Testis (tissue), 3 donors: ENCODE data around the gene ESR1. TPM values are rescaled to one million over a fixed set of nuclear protein-coding genes. Genes with fewer than 3 reads are reported as not detected.
"Not testable (repeated sequence)": the region's sequence is repeated elsewhere in the genome, so short reads cannot be mapped to it uniquely, and the experiment has no call there.

ENCODE experiments used
- DNase-seq: peaks from one replicate; pipeline ENCODE4 v3.0.0-alpha.2; 2019
- H3K27ac ChIP-seq, 2 donors: fragments of 200-600 bp; sonication (generic); one replicate each; pipeline ENCODE4 v1.5.1; 2019
- H3K27me3 ChIP-seq: fragments of 200-600 bp; sonication (generic); one replicate; pipeline ENCODE4 v1.5.1; 2019
- H3K36me3 ChIP-seq: fragments of 200-600 bp; sonication (generic); one replicate; pipeline ENCODE4 v1.5.1; 2017; ENCODE audit warnings: low read depth; ENCODE audit errors: missing control alignments
- H3K4me1 ChIP-seq: fragments of 200-600 bp; sonication (generic); one replicate; pipeline ENCODE4 v1.5.1; 2019
- H3K4me3 ChIP-seq, 2 donors: fragments of 200-600 bp; sonication (generic); one replicate each; pipeline ENCODE4 v1.5.1; 2017 to 2019
- H3K9me3 ChIP-seq: fragments of 200-600 bp; sonication (generic); one replicate; pipeline ENCODE4 v1.5.1; 2017
- CTCF ChIP-seq, 3 experiments: fragments of 450-650 bp in 2 of 3; fragments of 200-600 bp in 1 of 3; sonication (generic) in 1 of 3; IDR thresholded peaks; one replicate each; pipeline ENCODE4 v1.5.1; 2016 to 2019; ENCODE audit warnings: antibody characterized with exemption in 3 of 3, mild to moderate bottlenecking in 2 of 3, moderate library complexity in 1 of 3
- POLR2A ChIP-seq: fragments of 450-650 bp; IDR thresholded peaks from one replicate; pipeline ENCODE4 v1.6.1; 2017; ENCODE audit warnings: antibody characterized with exemption, mild to moderate bottlenecking, moderate library complexity
- WGBS, 2 donors: methylation state at CpG; one replicate each; pipeline ENCODE4 v1.1.5; 2018; 5-methylcytosine and 5-hydroxymethylcytosine counted together
- intact Hi-C: fragments of 100-400 bp; cut with DNase I; formaldehyde crosslinking; loops from one replicate; pipeline ENCODE4 v1.15.1; 2023; ENCODE audit warnings: low total_unique reads
- polyA plus RNA-seq: library from polyadenylated mRNA; stranded (reverse); fragments of 350-450 nt; fragmentation: Illumina TruSeq; extraction: RNeasy Lipid Tissue Mini Kit (QIAGEN cat#74804); gene quantifications from one replicate; pipeline ENCODE4 v1.2.3, GENCODE V29; 2014; ENCODE audit warnings: low read depth, low replicate concordance; ENCODE audit not compliant: insufficient read depth
- total RNA-seq, 2 donors: library from RNA; depleted of rRNA; stranded (reverse); fragments of >200 nt; gene quantifications; one replicate each; pipeline ENCODE4 v1.2.3, GENCODE V29; 2016

The ESR1 gene
- total and polyA plus RNA-seq, 3 donors from 2014 or later: 4.3 to 9.3 (median 8.1) TPM

- DNase-seq: no peak
- H3K4me1 ChIP-seq: no peaks in the 10 kb centered on the region
- H3K27ac ChIP-seq: no peak overlapping the region
- TF ChIP-seq CTCF (IDR thresholded peaks at IDR 0.05) (no peak), POLR2A (no peak)
- H3K27me3 ChIP-seq: no peaks in the 10 kb centered on the region
- H3K9me3 ChIP-seq: no peaks in the 10 kb centered on the region
- intact Hi-C loops: no loop called here
- H3K36me3 ChIP-seq: no peaks in the 10 kb centered on the region
- H3K4me3 ChIP-seq: no peak overlapping the region
- 86 to 87% methylated on average over 5 of the region's 5 CpGs for WGBS, 2 donors
Observed at GRCh38 chr6:151962246-151962846, 154.9 kb downstream of the ESR1 start.

DNA sequence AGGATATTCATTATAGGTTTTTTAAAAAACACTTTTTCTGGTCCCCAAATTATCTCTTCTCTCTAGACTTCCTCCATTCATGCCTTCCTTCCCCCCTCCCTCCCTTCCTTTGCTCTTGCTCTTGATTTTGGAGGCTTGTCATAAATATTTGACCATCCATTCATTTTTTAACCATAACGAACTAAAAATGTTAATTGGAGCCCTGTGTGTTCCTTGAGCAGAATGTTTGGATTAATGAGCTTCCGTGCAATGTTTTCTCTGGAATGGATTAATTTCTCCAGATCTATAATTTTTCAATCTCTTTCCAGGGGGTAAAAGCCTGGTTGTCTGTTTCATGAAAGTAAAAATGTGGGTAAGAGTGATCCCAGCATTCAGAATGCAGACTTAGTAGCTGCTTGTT, 155.5 kb downstream of the ESR1 start:
- WGBS, 2 donors: 45 to 51% methylated on average over 2 of the region's 2 CpGs
- DNase-seq: no peak
- Histone ChIP-seq H3K4me3 (no peak overlapping the region), H3K4me1 (no peaks in the 10 kb centered on the region), H3K27ac (no peak overlapping the region), H3K36me3 (no peaks in the 10 kb centered on the region), H3K27me3 (no peaks in the 10 kb centered on the region), H3K9me3 (no peaks in the 10 kb centered on the region)
- intact Hi-C loops: no loop called here
- TF ChIP-seq POLR2A: no peak
- TF ChIP-seq CTCF (IDR thresholded peaks at IDR 0.05): no peak

GRCh38 chr6:151964412-151964811, 156.9 kb downstream of the ESR1 start:
- intact Hi-C loops: not testable (repeated sequence)

GRCh38 chr6:151974061-151974617, 166.7 kb downstream of the ESR1 start:
- Histone ChIP-seq H3K27ac (no peak overlapping the region), H3K9me3 (no peaks in the 10 kb centered on the region), H3K36me3 (no peaks in the 10 kb centered on the region), H3K4me1 (no peaks in the 10 kb centered on the region), H3K27me3 (no peaks in the 10 kb centered on the region), H3K4me3 (no peak overlapping the region)
- 82 to 88% methylated on average over 4 of the region's 4 CpGs for WGBS, 2 donors
- DNase-seq: no peak
- intact Hi-C loops: no loop called here
- no peak for TF ChIP-seq CTCF (IDR thresholded peaks at IDR 0.05)
- no peak for TF ChIP-seq POLR2A

More at GRCh38 chr6:151964412-151964811, 156.9 kb downstream of the ESR1 start:
- 97% methylated on average over 4 of the region's 4 CpGs for WGBS, 2 donors
- not testable (repeated sequence) for H3K27me3 ChIP-seq, H3K4me3 ChIP-seq, H3K27ac ChIP-seq, H3K4me1 ChIP-seq, DNase-seq, H3K9me3 ChIP-seq, H3K36me3 ChIP-seq

DNA sequence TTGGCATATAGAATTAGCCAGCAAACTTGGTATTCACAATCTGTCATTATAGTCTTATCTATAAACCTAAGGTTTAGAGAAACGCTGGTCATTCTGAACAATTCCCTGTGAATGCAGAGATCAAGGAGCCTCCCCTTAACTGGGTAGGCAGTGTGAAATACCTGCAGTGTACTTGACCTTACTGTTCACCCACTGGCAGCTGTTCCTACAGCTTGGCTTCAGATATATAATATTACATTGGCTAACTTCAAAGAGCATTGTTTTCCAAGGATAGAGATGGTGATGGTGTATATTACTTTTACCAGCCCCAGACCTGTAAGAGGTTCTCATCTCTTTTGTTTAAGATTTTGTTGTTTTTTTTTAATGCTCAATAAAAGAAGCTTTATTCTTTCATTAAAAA, 168.3 kb downstream of the ESR1 start:
- no peak for TF ChIP-seq POLR2A
- TF ChIP-seq CTCF (IDR thresholded peaks at IDR 0.05): no peak
- H3K27ac ChIP-seq: no peak overlapping the region
- H3K9me3 ChIP-seq: no peaks in the 10 kb centered on the region
- H3K4me3 ChIP-seq: no peak overlapping the region
- no peak for DNase-seq
- no peaks in the 10 kb centered on the region for H3K36me3 ChIP-seq
- intact Hi-C loops: no loop called here
- 67 to 74% methylated on average over 1 of the region's 1 CpG for WGBS, 2 donors
- no peaks in the 10 kb centered on the region for H3K27me3 ChIP-seq
- no peaks in the 10 kb centered on the region for H3K4me1 ChIP-seq

DNA sequence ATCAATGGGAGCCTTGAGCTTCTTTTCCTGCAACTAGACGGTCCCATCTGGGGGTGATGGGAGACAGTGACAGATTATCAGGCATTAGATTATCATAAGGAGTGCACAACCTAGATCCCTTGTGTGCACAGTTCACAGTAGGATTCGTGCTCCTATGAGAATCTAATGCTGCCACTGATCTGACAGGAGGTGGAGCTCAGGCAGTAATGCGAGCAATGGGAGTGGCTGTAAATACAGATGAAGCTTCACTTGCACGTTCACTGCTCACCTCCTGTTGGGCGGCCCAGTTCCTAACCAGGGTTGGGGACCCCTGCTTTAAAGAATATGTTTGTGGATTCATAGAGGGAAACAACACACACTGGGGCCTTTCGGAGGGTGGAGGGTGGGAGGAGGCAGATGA, 180.7 kb downstream of the ESR1 start:
- DNase-seq, H3K9me3 ChIP-seq, H3K4me3 ChIP-seq, H3K36me3 ChIP-seq, intact Hi-C loops, H3K4me1 ChIP-seq, H3K27ac ChIP-seq, H3K27me3 ChIP-seq: not testable (repeated sequence)
- 71 to 82% methylated on average over 3 to 6 of the region's 6 CpGs for WGBS, 2 donors
